DND-41 (cell line): ENCODE results near the gene SYCE1L.

Experiments
- CTCF ChIP-seq: IDR thresholded peaks from 2 replicates; pipeline ENCODE4 v1.5.1; 2012; ENCODE audit warnings: borderline replicate concordance, low read length, moderate library complexity, mild to moderate bottlenecking; ENCODE audit not compliant: poor library complexity, severe bottlenecking; ENCODE audit errors: extremely low read depth
- EZH2 ChIP-seq: IDR thresholded peaks from 3 replicates; pipeline ENCODE4 v1.6.1; 2012; ENCODE audit warnings: borderline replicate concordance, low read depth, mild to moderate bottlenecking, moderate library complexity, low read length, inconsistent platforms; ENCODE audit not compliant: severe bottlenecking

GRCh38 chr16:77208382-77208781 is 9.2 kb downstream of the SYCE1L start:
- TF ChIP-seq CTCF (no peak), EZH2 (no peak)
